ENCODE data around the gene DSEL.

DNA sequence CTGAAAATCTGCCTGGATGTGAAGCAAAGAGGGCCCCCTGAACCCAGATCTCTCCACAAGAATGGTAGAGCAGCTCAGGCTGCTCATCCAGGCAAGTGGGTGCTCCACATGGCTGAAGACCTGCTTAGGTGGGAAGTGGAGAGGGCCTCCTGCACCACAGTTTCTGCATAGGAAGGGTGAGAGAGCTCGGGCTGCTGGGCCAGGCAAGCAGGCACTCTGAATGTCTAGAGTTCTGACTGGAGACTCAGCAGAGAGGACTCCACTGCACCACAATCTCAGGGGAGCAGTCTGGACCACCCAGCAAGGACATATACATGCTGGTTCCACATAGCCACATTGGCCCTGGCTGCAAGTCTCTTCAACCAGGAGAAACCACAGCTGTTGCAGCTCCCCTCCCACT, 52.0 kb downstream of the DSEL start:
- TF ChIP-seq, protein P1, sequence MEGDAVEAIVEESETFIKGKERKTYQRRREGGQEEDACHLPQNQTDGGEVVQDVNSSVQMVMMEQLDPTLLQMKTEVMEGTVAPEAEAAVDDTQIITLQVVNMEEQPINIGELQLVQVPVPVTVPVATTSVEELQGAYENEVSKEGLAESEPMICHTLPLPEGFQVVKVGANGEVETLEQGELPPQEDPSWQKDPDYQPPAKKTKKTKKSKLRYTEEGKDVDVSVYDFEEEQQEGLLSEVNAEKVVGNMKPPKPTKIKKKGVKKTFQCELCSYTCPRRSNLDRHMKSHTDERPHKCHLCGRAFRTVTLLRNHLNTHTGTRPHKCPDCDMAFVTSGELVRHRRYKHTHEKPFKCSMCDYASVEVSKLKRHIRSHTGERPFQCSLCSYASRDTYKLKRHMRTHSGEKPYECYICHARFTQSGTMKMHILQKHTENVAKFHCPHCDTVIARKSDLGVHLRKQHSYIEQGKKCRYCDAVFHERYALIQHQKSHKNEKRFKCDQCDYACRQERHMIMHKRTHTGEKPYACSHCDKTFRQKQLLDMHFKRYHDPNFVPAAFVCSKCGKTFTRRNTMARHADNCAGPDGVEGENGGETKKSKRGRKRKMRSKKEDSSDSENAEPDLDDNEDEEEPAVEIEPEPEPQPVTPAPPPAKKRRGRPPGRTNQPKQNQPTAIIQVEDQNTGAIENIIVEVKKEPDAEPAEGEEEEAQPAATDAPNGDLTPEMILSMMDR (IDR thresholded peaks at IDR 0.05) = no peak
- no peak for TF ChIP-seq POLR2A (IDR thresholded peaks at IDR 0.05)
